IMR-90 (cell line): Measurements from ENCODE around the gene RAB8B. TPM values are rescaled to one million over a fixed set of nuclear protein-coding genes. Genes with fewer than 3 reads are reported as not detected.

Experiments
- ATAC-seq: fragments of 200-7000 bp; cut with Tn5 transposase; 2 replicates; pipeline ENCODE4 v1.9.1; 2020; ENCODE audit warnings: low read depth, mild to moderate bottlenecking, moderate library complexity
- BruUV-seq: library from RNA; stranded (reverse); fragments of 400-500 nt; replicated peaks from 2 replicates; lab custom pipeline; 2021; lab: Mats Ljungman, UMichigan
- CTCF ChIA-PET: fragments of 300-600 bp; formaldehyde crosslinking; extraction: SDS; loops from one replicate; lab custom pipeline; 2021; ENCODE audit warnings: antibody characterized with exemption; lab: Yijun Ruan, JAX
- POLR2A ChIA-PET: fragments of 300-600 bp; sonication (Branson Sonifier 250); formaldehyde crosslinking; loops from one replicate; lab custom pipeline; 2022; ENCODE audit warnings: antibody characterized with exemption; ENCODE audit not compliant: unreplicated experiment; lab: Charles Lee
- DNase-seq: peaks from one replicate; pipeline ENCODE4 v3.0.0; 2013
- H2AFZ ChIP-seq: replicated peaks from 2 replicates; pipeline ENCODE3; 2013; ENCODE audit warnings: low read length, mild to moderate bottlenecking; ENCODE audit not compliant: poor library complexity
- H2AK5ac ChIP-seq: 2 replicates; pipeline ENCODE4 v1.6.1; 2013; ENCODE audit warnings: low read depth, low read length, inconsistent platforms
- H2AK9ac ChIP-seq: replicated peaks from 2 replicates; pipeline ENCODE3; 2013; ENCODE audit warnings: mild to moderate bottlenecking, low read depth, low read length, moderate library complexity; ENCODE audit not compliant: poor library complexity
- H2BK120ac ChIP-seq: 2 replicates; pipeline ENCODE4 v1.6.1; 2013; ENCODE audit warnings: low read depth, low read length, inconsistent platforms
- H2BK15ac ChIP-seq: 3 replicates; pipeline ENCODE4 v1.6.1; 2013; ENCODE audit warnings: low read depth, low read length, inconsistent platforms
- H2BK20ac ChIP-seq: 2 replicates; pipeline ENCODE4 v1.6.1; 2013; ENCODE audit warnings: low read depth, mild to moderate bottlenecking, inconsistent platforms, low read length, moderate library complexity
- H2BK5ac ChIP-seq: 2 replicates; pipeline ENCODE4 v1.6.1; 2013; ENCODE audit warnings: mild to moderate bottlenecking, low read depth, low read length, inconsistent platforms; ENCODE audit not compliant: poor library complexity, severe bottlenecking
- H3K14ac ChIP-seq: replicated peaks from 2 replicates; pipeline ENCODE4 v1.6.1; 2013; ENCODE audit warnings: low read depth, low read length, inconsistent platforms
- H3K18ac ChIP-seq: 2 replicates; pipeline ENCODE4 v1.6.1; 2013; ENCODE audit warnings: low read depth, low read length, control low read depth
- H3K23ac ChIP-seq: 2 replicates; pipeline ENCODE4 v1.6.1; 2013; ENCODE audit warnings: low read depth, low read length, inconsistent platforms
- H3K27ac ChIP-seq: 2 replicates; pipeline ENCODE4 v1.5.1; 2013; ENCODE audit warnings: mild to moderate bottlenecking, control low read depth, low read length; ENCODE audit not compliant: insufficient read depth
- H3K27me3 ChIP-seq: 2 replicates; pipeline ENCODE4 v1.6.1; 2013; ENCODE audit warnings: low read length; ENCODE audit not compliant: control insufficient read depth, insufficient read depth
- H3K36me3 ChIP-seq: 2 replicates; pipeline ENCODE4 v1.6.1; 2013; ENCODE audit warnings: low read length, mixed read lengths; ENCODE audit not compliant: control insufficient read depth, insufficient read depth
- H3K4ac ChIP-seq: 2 replicates; pipeline ENCODE4 v1.6.1; 2013; ENCODE audit warnings: low read depth, low read length, inconsistent platforms
- H3K4me1 ChIP-seq: 2 replicates; pipeline ENCODE4 v1.6.1; 2013; ENCODE audit warnings: low read length, mixed read lengths; ENCODE audit not compliant: control insufficient read depth, insufficient read depth
- H3K4me2 ChIP-seq: 2 replicates; pipeline ENCODE4 v1.6.1; 2013; ENCODE audit warnings: low read depth, mild to moderate bottlenecking, control low read depth, low read length, moderate library complexity
- H3K4me3 ChIP-seq: 2 replicates; pipeline ENCODE4 v1.5.1; 2013; ENCODE audit warnings: low read depth, mild to moderate bottlenecking, control low read depth, low read length, moderate library complexity; ENCODE audit not compliant: insufficient read depth
- H3K56ac ChIP-seq: 2 replicates; pipeline ENCODE4 v1.6.1; 2013; ENCODE audit warnings: low read length, inconsistent platforms; ENCODE audit not compliant: insufficient read depth; ENCODE audit errors: extremely low read depth
- H3K79me1 ChIP-seq, 2 experiments: 2 replicates each; pipeline ENCODE4 v1.6.1; 2013; ENCODE audit warnings: low read length in 2 of 2, inconsistent platforms in 1 of 2, low read depth in 1 of 2
- H3K9ac ChIP-seq: 2 replicates; pipeline ENCODE4 v1.6.1; 2013; ENCODE audit warnings: low read depth, low read length, control low read depth
- H3K9me1 ChIP-seq: 2 replicates; pipeline ENCODE4 v1.6.1; 2013; ENCODE audit warnings: low read length, inconsistent platforms; ENCODE audit not compliant: insufficient read depth
- H3K9me3 ChIP-seq: 2 replicates; pipeline ENCODE4 v1.6.1; 2013; ENCODE audit warnings: low read length; ENCODE audit not compliant: control insufficient read depth, insufficient read depth
- H4K20me1 ChIP-seq: 2 replicates; pipeline ENCODE4 v1.6.1; 2013; ENCODE audit warnings: low read length, inconsistent platforms; ENCODE audit not compliant: insufficient read depth
- H4K5ac ChIP-seq: 2 replicates; pipeline ENCODE4 v1.6.1; 2013; ENCODE audit warnings: mild to moderate bottlenecking, low read depth, low read length, control low read depth
- H4K8ac ChIP-seq, 2 experiments: 2 replicates each; pipeline ENCODE4 v1.6.1; 2013; ENCODE audit warnings: low read depth in 2 of 2, low read length in 2 of 2, control low read depth in 1 of 2, inconsistent platforms in 1 of 2
- H4K91ac ChIP-seq: 2 replicates; pipeline ENCODE4 v1.6.1; 2013; ENCODE audit warnings: low read depth, low read length, inconsistent platforms; ENCODE audit not compliant: insufficient read depth
- ELK1 ChIP-seq: fragments of 150-350 bp; IDR thresholded peaks from 2 replicates; pipeline ENCODE4 v1.6.1; 2016; ENCODE audit warnings: low read depth, mild to moderate bottlenecking, low read length, moderate library complexity, borderline replicate concordance
- FOS ChIP-seq: fragments of 150-350 bp; IDR thresholded peaks from 2 replicates; pipeline ENCODE4 v1.6.1; 2016; ENCODE audit warnings: low read depth, low read length
- MAFK ChIP-seq: IDR thresholded peaks from 2 replicates; pipeline ENCODE4 v1.6.1; 2012; ENCODE audit warnings: low read depth, low read length, improper control_type of control experiment
- MAZ ChIP-seq: IDR thresholded peaks from 2 replicates; pipeline ENCODE4 v1.6.1; 2012; ENCODE audit warnings: low read depth, mild to moderate bottlenecking, low read length, improper control_type of control experiment, moderate library complexity, borderline replicate concordance
- NFE2L2 ChIP-seq: fragments of 150-350 bp; IDR thresholded peaks from 2 replicates; pipeline ENCODE4 v1.6.1; 2016; ENCODE audit warnings: low read depth, mild to moderate bottlenecking, low read length
- POLR2A ChIP-seq: IDR thresholded peaks from 2 replicates; pipeline ENCODE4 v1.6.1; 2012; ENCODE audit warnings: mild to moderate bottlenecking, low read depth, low read length
- RCOR1 ChIP-seq: IDR thresholded peaks from 2 replicates; pipeline ENCODE4 v1.6.1; 2012; ENCODE audit warnings: mild to moderate bottlenecking, low read length, improper control_type of control experiment; ENCODE audit not compliant: insufficient replicate concordance
- SMC3 ChIP-seq: fragments of 150-350 bp; IDR thresholded peaks from 2 replicates; pipeline ENCODE4 v1.6.1; 2016; ENCODE audit warnings: low read depth, mild to moderate bottlenecking, antibody characterized with exemption, low read length, moderate library complexity
- WGBS, 2 experiments: methylation state at CpG; one replicate each; pipeline versions ENCODE4 v1.1.5 to v1.1.7; 2013; ENCODE audit warnings: missing lambda C conversion rate in 2 of 2; ENCODE audit not compliant: insufficient read length in 1 of 2; ENCODE audit errors: extremely low coverage in 2 of 2; 5-methylcytosine and 5-hydroxymethylcytosine counted together
- dilution Hi-C: fragments of 300-500 bp; cut with HindIII; formaldehyde crosslinking; loops from one replicate; pipeline ENCODE4 v1.14.3; 2018; ENCODE audit warnings: low sequenced_read_pairs; ENCODE audit not compliant: unreplicated experiment
- in situ Hi-C: fragments of 300-500 bp; cut with MboI; formaldehyde crosslinking; loops from 3 replicates; pipeline ENCODE4 v1.14.3; 2019; ENCODE audit warnings: low sequenced_read_pairs, inconsistent platforms, mixed read lengths
- intact Hi-C: fragments of 100-400 bp; cut with micrococcal nuclease; formaldehyde crosslinking; loops from 2 replicates; pipeline ENCODE4 v1.10.0; 2022
- polyA plus RNA-seq, 3 experiments: library from polyadenylated mRNA; depleted of rRNA; stranded (reverse); fragments of >200 nt; gene quantifications; 2 replicates each; pipeline ENCODE4 v1.2.3, GENCODE V29; 2012; ENCODE audit warnings: low replicate concordance in 1 of 3
- total RNA-seq: library from RNA; depleted of rRNA; stranded (reverse); fragments of >200 nt; gene quantifications from 2 replicates; pipeline ENCODE4 v1.2.3, GENCODE V29; 2012

RAB8B gene
- total and polyA plus RNA-seq, 2 of the 4 experiments (the other 2 are of a cell fraction): 19.4 to 29.4 TPM

GRCh38 chr15:63194880-63195568, 5.6 kb downstream of the RAB8B start (continued):
- TF ChIP-seq SMC3: no peak

DNA sequence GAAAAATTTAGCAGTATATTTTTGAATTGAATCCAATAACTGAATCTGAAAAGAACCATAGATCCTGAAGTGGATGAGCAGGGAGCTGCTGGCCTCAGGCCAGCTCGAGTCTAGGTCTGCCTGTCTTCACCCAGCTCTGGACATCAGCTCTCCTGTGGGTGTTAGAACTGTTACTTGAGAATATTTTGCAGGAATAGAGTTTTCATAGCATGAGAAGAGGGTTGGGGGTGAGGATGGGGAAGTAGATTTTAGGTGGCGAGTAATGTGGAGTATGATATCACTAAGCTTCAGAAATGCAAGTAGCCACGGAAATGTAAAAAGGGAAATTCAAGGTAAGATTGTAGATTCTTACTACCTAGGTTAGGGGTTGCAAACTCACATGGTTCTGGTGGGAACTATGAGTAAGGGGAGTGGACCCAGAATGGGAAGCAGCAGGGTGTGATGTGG, 6.2 kb downstream of the RAB8B start:
- no peak overlapping the region for H3K56ac ChIP-seq
- H2BK15ac ChIP-seq: no peak overlapping the region
- 100% methylated on average over 1 to 2 of the region's 3 CpGs for WGBS, 2 experiments
- H3K4ac ChIP-seq: no peak overlapping the region
- intact Hi-C loops (loop anchor here (5.0 kb wide), 1 partner anchor 57 kb away; no protein-coding TSS in a partner anchor), in situ Hi-C loops (no loop called here), dilution Hi-C loops (no loop called here)
- H3K4me1 ChIP-seq: peaks cover 21% of the 10 kb centered on the region
- no peak overlapping the region for H2BK5ac ChIP-seq
- H3K9me3 ChIP-seq: no peaks in the 10 kb centered on the region
- no peak for DNase-seq
- H3K14ac ChIP-seq: no peak overlapping the region
- ChIA-PET CTCF (interaction anchor here (1.2 to 1.4 kb wide), 2 partner anchors 9 to 48 kb away, joined by 4 read pairs; no protein-coding TSS in a partner anchor), POLR2A (interaction anchor here (0.6 to 0.7 kb wide), 2 partner anchors 8 to 83 kb away, joined by 3 read pairs; no protein-coding TSS in a partner anchor)
- H3K18ac ChIP-seq: no peak overlapping the region
- no peaks in the 10 kb centered on the region for H3K36me3 ChIP-seq
- no peak overlapping the region for H2AFZ ChIP-seq
- H4K5ac ChIP-seq: no peak overlapping the region
- no peak overlapping the region for H4K91ac ChIP-seq
- peaks cover 11% of the 10 kb centered on the region for H3K9me1 ChIP-seq
- H3K23ac ChIP-seq: no peak overlapping the region
- no peak overlapping the region for H2BK120ac ChIP-seq
- H3K4me2 ChIP-seq: no peak overlapping the region
- peaks cover 35 to 84% of the 10 kb centered on the region in 2 experiments for H3K79me1 ChIP-seq
- no peak overlapping the region for H2BK20ac ChIP-seq
- no peak overlapping the region for H3K4me3 ChIP-seq
- H3K27ac ChIP-seq: no peak overlapping the region
- H3K9ac ChIP-seq: no peak overlapping the region
- TF ChIP-seq FOS: no peak
- no peak for TF ChIP-seq MAZ
- TF ChIP-seq MAFK: no peak
- no peak for TF ChIP-seq POLR2A
- TF ChIP-seq ELK1: no peak
- TF ChIP-seq SMC3: no peak
- no peak for TF ChIP-seq NFE2L2
- no peak for TF ChIP-seq RCOR1
- H4K20me1 ChIP-seq: peaks cover 13% of the 10 kb centered on the region; the same call in 1 of the 2 replicates
- no peak overlapping the region; the same call in 1 of the 2 replicates for H2AK5ac ChIP-seq
- H3K27me3 ChIP-seq: no peaks in the 10 kb centered on the region
- no peak overlapping the region for H2AK9ac ChIP-seq
- ATAC-seq: no peak
- H4K8ac ChIP-seq: no peak overlapping the region
- no TSS peak for BruUV-seq
